Measurements from ENCODE around the gene AGBL3. TPM values are rescaled to one million over a fixed set of nuclear protein-coding genes. Genes with fewer than 3 reads are reported as not detected.

The AGBL3 gene
- total and polyA plus RNA-seq, 2 of the 8 experiments (the other 6 are each of a cell fraction or from before 2014, with no cell fraction given), result 1.1 to 1.9 TPM

DNA sequence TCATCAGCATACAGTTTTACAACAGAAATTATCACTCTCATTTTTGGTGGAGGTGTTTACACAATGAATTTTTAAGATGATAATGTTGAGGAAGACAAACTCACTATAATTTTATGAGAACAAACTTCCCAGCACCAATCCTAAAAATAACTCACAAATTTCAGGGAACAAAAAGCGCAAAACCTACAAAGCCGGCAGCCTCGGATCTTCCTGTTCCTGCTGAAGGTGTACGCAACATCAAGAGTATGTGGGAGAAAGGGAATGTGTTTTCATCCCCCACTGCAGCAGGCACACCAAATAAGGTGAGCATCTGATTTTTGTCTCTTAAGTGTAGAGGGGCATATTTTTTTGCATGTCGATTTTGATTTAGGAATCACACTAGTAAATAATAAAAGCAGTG, 26.5 kb upstream of the AGBL3 start:
- no peak overlapping the region for H2BK20ac ChIP-seq (ENCODE audit: low read length)
- no peak overlapping the region for H2BK5ac ChIP-seq (ENCODE audit: low read depth, low read length)
- ChIA-PET CTCF (ENCODE audit: partially characterized antibody) (interaction anchor here (1.1 to 1.4 kb wide), 2 partner anchors 64 to 337 kb away, joined by 3 to 4 read pairs; no protein-coding TSS in a partner anchor), POLR2A (ENCODE audit: partially characterized antibody) (no interaction called here)
- H3K56ac ChIP-seq (replicated peaks; ENCODE audit: insufficient read length, low read depth, low read length), result no peak overlapping the region
- peaks cover 0 to 39% (median 17%) of the 10 kb centered on the region in 4 experiments; a peak in 6 of 8 replicates for H3K36me3 ChIP-seq (ENCODE audit: control insufficient read depth in 2 of 4, insufficient read depth in 4 of 4, low read length in 3 of 4)
- H3K27me3 ChIP-seq (replicated peaks in 1 of 4; ENCODE audit: control insufficient read depth in 3 of 4, extremely low read depth in 1 of 4, insufficient read depth in 3 of 4, low read length in 3 of 4), result no peaks in the 10 kb centered on the region
- H2BK15ac ChIP-seq (ENCODE audit: low read length), result no peak overlapping the region
- H3K4ac ChIP-seq (replicated peaks; ENCODE audit: insufficient read length, low read depth, low read length), result no peak overlapping the region
- H3K9ac ChIP-seq (replicated peaks in 1 of 4; ENCODE audit: extremely low read depth in 1 of 4, low read depth in 3 of 4, low read length in 3 of 4), result no peak overlapping the region
- no peak for FAIRE-seq
- H3K4me1 ChIP-seq (replicated peaks in 1 of 4; ENCODE audit: control insufficient read depth in 3 of 4, insufficient read depth in 4 of 4, low read length in 3 of 4), result no peaks in the 10 kb centered on the region
- TF ChIP-seq CTBP2 (IDR thresholded peaks at IDR 0.05; ENCODE audit: borderline replicate concordance, insufficient read depth, insufficient read length, low read length) (no peak), ASH2L (IDR thresholded peaks at IDR 0.05; ENCODE audit: low read length) (no peak), TAF7 (optimal IDR thresholded peaks at IDR 0.05; ENCODE audit: borderline replicate concordance, low read depth, low read length) (no peak), SRF (IDR thresholded peaks at IDR 0.05; ENCODE audit: low read depth, low read length) (no peak), CBX8 (IDR thresholded peaks at IDR 0.05; ENCODE audit: borderline replicate concordance, low read depth, low read length) (no peak), SP2 (IDR thresholded peaks at IDR 0.05; ENCODE audit: low read length) (no peak), TAF1 (IDR thresholded peaks at IDR 0.05; ENCODE audit: low read depth, low read length) (no peak), EZH2 (IDR thresholded peaks at IDR 0.05; ENCODE audit: low read depth, low read length, severe bottlenecking) (no peak), PHF8 (conservative IDR thresholded peaks at IDR 0.05; ENCODE audit: low read depth, low read length) (no peak), CBX5 (IDR thresholded peaks at IDR 0.05; ENCODE audit: low read depth, low read length) (no peak)
- no peak overlapping the region for H2AFZ ChIP-seq (ENCODE audit: low read length)
- DNase-seq (ENCODE audit: low read depth in 1 of 2, low spot score in 2 of 2), result no peak
- H3K4me3 ChIP-seq (ENCODE audit: extremely low read depth in 1 of 4, insufficient read depth in 2 of 4, low read depth in 3 of 4, low read length in 4 of 4), result no peak overlapping the region
- H4K20me1 ChIP-seq (replicated peaks in 1 of 2; ENCODE audit: control insufficient read depth in 1 of 2, insufficient read depth in 2 of 2, low read length in 2 of 2), result peaks cover 0 to 1% of the 10 kb centered on the region in 2 experiments
- H3K4me2 ChIP-seq (ENCODE audit: insufficient read depth in 1 of 2, low read depth in 2 of 2, low read length in 2 of 2), result no peak overlapping the region
- H4K8ac ChIP-seq (ENCODE audit: extremely low read depth, insufficient read depth, low read length), result no peak overlapping the region
- no peaks in the 10 kb centered on the region for H3K79me2 ChIP-seq (ENCODE audit: control insufficient read depth in 1 of 2, insufficient read depth in 2 of 2, low read length in 2 of 2)
- no peak overlapping the region for H2BK120ac ChIP-seq (replicated peaks; ENCODE audit: low read depth, low read length)
- 90% methylated on average over 5 of the region's 5 CpGs; no CpG with 5 or more reads in 1 of the 2 experiments for WGBS, 2 experiments (ENCODE audit: extremely low coverage in 1 of 2, insufficient coverage in 1 of 2, insufficient read length in 1 of 2, insufficient replicate concordance in 2 of 2, low coverage in 1 of 2, low lambda C conversion rate in 2 of 2, missing lambda C conversion rate in 1 of 2)
- no peak overlapping the region for H3K18ac ChIP-seq (ENCODE audit: extremely low read depth, low read length)
- no peak overlapping the region for H3K23ac ChIP-seq (ENCODE audit: insufficient read length)
- H3K14ac ChIP-seq (ENCODE audit: insufficient read length), result no peak overlapping the region
- no peaks in the 10 kb centered on the region for H3K79me1 ChIP-seq (ENCODE audit: low read depth, low read length)
- peaks cover 1% of the 10 kb centered on the region; the same call in 1 of the 2 replicates for H3K23me2 ChIP-seq (ENCODE audit: low read depth, low read length)
- no peak overlapping the region for H2AK5ac ChIP-seq (ENCODE audit: low read depth, low read length)
- no peak overlapping the region for H4K5ac ChIP-seq (ENCODE audit: insufficient read length, low read depth, low read length)
- no peak overlapping the region for H3K27ac ChIP-seq (ENCODE audit: low read depth, low read length)
- no peak overlapping the region for H2BK12ac ChIP-seq (ENCODE audit: low read depth, low read length)
- H3K9me3 ChIP-seq (ENCODE audit: insufficient read depth in 2 of 2, low read depth in 1 of 2, low read length in 1 of 2), result no peaks in the 10 kb centered on the region
- H4K91ac ChIP-seq (replicated peaks; ENCODE audit: insufficient read length, low read length), result no peak overlapping the region

Data from H1 (cell line).